Bronchial epithelial cell (primary cell): ENCODE data around the gene PCDHB7. TPM values are rescaled to one million over a fixed set of nuclear protein-coding genes. Genes with fewer than 3 reads are reported as not detected.
"Not testable (repeated sequence)": the region's sequence is repeated elsewhere in the genome, so short reads cannot be mapped to it uniquely, and the experiment has no call there.

ENCODE experiments used
- DNase-seq: peaks from one replicate; pipeline ENCODE4 v3.0.0-alpha.2; 2010; ENCODE audit warnings: low read depth
- FAIRE-seq: peaks from 2 replicates; lab custom pipeline; 2011; peaks lifted over from hg19 to GRCh38; lab: Jason Lieb, UNC
- H3K27me3 ChIP-seq: 2 replicates; pipeline ENCODE4 v1.5.1; 2011; ENCODE audit warnings: low read length; ENCODE audit not compliant: control insufficient read depth, insufficient read depth
- H3K36me3 ChIP-seq: 2 replicates; pipeline ENCODE4 v1.5.1; 2011; ENCODE audit warnings: low read length; ENCODE audit not compliant: control insufficient read depth, insufficient read depth
- H3K4me3 ChIP-seq: 2 replicates; pipeline ENCODE4 v1.5.1; 2011; ENCODE audit warnings: mild to moderate bottlenecking, low read depth, low read length, control low read depth
- CTCF ChIP-seq: IDR thresholded peaks from 2 replicates; pipeline ENCODE4 v1.5.1; 2011; ENCODE audit warnings: mild to moderate bottlenecking, moderate library complexity, low read length, control low read depth, inconsistent platforms; ENCODE audit not compliant: insufficient read depth, severe bottlenecking
- total RNA-seq: library from RNA; depleted of rRNA; stranded (reverse); fragments of >200 nt; gene quantifications from 2 replicates; pipeline ENCODE4 v1.2.1, GENCODE V29; 2014

PCDHB7 gene
- total RNA-seq, 1 donor from 2014 or later = not detected

GRCh38 chr5:141175933-141176332, 3.5 kb downstream of the PCDHB7 start:
- no peak for DNase-seq
- FAIRE-seq = no peak
- no peak for TF ChIP-seq CTCF
- Histone ChIP-seq H3K4me3 (no peak overlapping the region), H3K36me3 (no peaks in the 10 kb centered on the region), H3K27me3 (no peaks in the 10 kb centered on the region)

- not testable (repeated sequence) for DNase-seq, H3K4me3 ChIP-seq, H3K36me3 ChIP-seq, H3K27me3 ChIP-seq
- peak; percentile 95 for FAIRE-seq
These were observed 5.2 kb downstream of the PCDHB7 start, which contains the start of gene PCDHB8 for GRCh38 chr5:141177577-141178191. TSS of gene PCDHB8 (plus strand) at chr5:141177790. CDS start at chr5:141178035, 245 bp downstream.

DNA sequence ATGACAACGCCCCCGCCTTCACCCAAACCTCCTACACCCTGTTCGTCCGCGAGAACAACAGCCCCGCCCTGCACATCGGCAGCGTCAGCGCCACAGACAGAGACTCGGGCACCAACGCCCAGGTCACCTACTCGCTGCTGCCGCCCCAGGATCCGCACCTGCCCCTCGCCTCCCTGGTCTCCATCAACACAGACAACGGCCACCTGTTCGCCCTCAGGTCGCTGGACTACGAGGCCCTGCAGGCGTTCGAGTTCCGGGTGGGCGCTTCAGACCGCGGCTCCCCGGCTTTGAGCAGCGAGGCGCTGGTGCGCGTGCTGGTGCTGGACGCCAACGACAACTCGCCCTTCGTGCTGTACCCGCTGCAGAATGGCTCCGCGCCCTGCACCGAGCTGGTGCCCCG, 6.9 kb downstream of the PCDHB7 start:
- not testable (repeated sequence) for H3K27me3 ChIP-seq, DNase-seq, H3K36me3 ChIP-seq, FAIRE-seq, H3K4me3 ChIP-seq

GRCh38 chr5:141179876-141180275, 7.4 kb downstream of the PCDHB7 start:
- not testable (repeated sequence) for DNase-seq, FAIRE-seq, H3K4me3 ChIP-seq, H3K27me3 ChIP-seq, H3K36me3 ChIP-seq

DNA sequence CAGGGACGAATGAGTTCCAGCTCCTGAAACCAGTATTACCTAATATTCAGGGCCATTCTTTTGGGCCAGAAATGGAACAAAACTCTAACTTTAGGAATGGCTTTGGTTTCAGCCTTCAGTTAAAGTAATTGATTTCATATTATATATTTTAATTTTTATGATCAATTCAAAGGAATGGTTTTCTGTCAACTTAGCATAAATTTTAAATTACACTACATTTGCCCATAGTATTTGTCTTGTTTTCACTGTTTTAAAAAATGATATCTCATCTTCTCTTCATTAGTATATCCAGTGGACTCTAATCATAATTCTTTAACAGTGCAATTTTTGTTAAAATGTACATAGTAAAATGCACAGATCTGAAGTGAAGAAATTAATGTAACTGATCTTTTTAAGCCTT, 7.9 kb downstream of the PCDHB7 start:
- TF ChIP-seq CTCF = no peak
- no peaks in the 10 kb centered on the region for H3K27me3 ChIP-seq

DNA sequence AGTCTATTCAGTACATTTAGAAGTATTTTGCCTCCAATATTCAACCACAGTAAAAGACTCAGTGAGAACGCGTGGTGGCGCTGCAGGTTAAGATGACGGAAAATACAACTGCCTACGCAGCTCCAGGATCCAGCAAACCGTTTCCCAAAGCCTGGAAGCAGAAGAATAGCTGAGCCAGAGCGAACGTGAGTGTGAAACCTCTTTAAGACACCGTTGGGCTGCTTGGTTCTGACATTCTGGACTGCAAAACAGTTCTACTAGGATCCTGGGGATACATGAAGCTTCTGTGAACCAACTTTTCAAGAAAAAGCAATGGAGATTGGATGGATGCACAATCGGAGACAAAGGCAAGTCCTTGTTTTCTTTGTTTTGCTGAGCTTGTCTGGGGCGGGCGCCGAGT, 9.8 kb downstream of the PCDHB7 start, which contains the start of gene PCDHB16:
TSS of gene PCDHB16 (plus strand) at position 140 of the 400 bp plus-strand sequence. CDS start at position 313, 173 bp downstream.
- Histone ChIP-seq H3K27me3 (no peaks in the 10 kb centered on the region), H3K4me3 (no peak within 1 kb of the TSS), H3K36me3 (no peaks in the 10 kb centered on the region)
- no peak for FAIRE-seq
- DNase-seq = no peak
- peak; percentile 11 for TF ChIP-seq CTCF

More for the DNA sequence above, 7.9 kb downstream of the PCDHB7 start:
- FAIRE-seq (no peak), DNase-seq (no peak)
- no peaks in the 10 kb centered on the region for H3K36me3 ChIP-seq
- no peak overlapping the region for H3K4me3 ChIP-seq

DNA sequence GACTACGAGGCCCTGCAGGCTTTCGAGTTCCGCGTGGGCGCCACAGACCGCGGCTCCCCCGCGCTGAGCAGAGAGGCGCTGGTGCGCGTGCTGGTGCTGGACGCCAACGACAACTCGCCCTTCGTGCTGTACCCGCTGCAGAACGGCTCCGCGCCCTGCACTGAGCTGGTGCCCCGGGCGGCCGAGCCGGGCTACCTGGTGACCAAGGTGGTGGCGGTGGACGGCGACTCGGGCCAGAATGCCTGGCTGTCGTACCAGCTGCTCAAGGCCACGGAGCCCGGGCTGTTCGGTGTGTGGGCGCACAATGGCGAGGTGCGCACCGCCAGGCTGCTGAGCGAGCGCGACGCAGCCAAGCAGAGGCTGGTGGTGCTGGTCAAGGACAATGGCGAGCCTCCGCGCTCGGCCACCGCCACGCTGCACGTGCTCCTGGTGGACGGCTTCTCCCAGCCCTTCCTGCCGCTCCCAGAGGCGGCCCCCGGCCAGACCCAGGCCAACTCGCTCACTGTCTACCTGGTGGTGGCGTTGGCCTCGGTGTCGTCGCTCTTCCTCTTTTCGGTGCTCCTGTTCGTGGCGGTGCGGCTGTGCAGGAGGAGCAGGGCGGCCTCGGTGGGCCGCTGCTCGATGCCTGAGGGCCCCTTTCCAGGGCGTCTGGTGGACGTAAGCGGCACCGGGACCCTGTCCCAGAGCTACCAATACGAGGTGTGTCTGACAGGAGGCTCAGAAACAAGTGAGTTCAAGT, 11.8 kb downstream of the PCDHB7 start:
- H3K36me3 ChIP-seq, H3K4me3 ChIP-seq, DNase-seq, FAIRE-seq, H3K27me3 ChIP-seq: not testable (repeated sequence)
